ENCODE data around the gene COL5A3.

COL5A3 gene

DNA sequence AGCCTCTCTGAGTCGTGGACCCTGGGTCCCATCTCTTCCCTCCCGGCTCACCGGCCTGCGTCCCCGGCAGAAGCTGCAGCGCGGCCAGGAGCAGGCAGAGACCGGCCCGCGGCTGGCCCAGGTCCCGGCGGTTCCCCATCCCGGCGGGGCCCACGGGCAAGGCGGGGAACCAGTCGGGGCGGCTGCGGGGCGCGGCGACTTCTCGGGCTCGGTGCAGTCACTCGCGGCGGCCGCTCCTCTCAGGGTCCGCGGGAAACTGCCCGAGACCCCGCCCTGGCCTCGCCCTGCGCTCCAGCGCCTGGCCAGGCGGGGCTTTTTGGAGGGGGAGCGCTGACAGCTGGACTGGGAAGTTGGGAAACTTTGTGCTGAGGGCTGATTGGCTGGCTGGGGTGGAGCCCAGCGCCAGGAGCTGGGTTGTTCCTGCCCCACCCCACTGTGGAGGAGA, at the start of gene COL5A3:
Gene COL5A3 (minus strand): TSS at position 258 of the 445 bp plus-strand sequence. CDS start 119 bp downstream, at position 139.
- FAIRE-seq (no peak), DNase-seq (ENCODE audit: insufficient read length, low spot score) (no peak)
- TF ChIP-seq, protein P1, sequence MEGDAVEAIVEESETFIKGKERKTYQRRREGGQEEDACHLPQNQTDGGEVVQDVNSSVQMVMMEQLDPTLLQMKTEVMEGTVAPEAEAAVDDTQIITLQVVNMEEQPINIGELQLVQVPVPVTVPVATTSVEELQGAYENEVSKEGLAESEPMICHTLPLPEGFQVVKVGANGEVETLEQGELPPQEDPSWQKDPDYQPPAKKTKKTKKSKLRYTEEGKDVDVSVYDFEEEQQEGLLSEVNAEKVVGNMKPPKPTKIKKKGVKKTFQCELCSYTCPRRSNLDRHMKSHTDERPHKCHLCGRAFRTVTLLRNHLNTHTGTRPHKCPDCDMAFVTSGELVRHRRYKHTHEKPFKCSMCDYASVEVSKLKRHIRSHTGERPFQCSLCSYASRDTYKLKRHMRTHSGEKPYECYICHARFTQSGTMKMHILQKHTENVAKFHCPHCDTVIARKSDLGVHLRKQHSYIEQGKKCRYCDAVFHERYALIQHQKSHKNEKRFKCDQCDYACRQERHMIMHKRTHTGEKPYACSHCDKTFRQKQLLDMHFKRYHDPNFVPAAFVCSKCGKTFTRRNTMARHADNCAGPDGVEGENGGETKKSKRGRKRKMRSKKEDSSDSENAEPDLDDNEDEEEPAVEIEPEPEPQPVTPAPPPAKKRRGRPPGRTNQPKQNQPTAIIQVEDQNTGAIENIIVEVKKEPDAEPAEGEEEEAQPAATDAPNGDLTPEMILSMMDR (IDR thresholded peaks at IDR 0.05; ENCODE audit: insufficient read depth, missing control alignments): no peak

DNA sequence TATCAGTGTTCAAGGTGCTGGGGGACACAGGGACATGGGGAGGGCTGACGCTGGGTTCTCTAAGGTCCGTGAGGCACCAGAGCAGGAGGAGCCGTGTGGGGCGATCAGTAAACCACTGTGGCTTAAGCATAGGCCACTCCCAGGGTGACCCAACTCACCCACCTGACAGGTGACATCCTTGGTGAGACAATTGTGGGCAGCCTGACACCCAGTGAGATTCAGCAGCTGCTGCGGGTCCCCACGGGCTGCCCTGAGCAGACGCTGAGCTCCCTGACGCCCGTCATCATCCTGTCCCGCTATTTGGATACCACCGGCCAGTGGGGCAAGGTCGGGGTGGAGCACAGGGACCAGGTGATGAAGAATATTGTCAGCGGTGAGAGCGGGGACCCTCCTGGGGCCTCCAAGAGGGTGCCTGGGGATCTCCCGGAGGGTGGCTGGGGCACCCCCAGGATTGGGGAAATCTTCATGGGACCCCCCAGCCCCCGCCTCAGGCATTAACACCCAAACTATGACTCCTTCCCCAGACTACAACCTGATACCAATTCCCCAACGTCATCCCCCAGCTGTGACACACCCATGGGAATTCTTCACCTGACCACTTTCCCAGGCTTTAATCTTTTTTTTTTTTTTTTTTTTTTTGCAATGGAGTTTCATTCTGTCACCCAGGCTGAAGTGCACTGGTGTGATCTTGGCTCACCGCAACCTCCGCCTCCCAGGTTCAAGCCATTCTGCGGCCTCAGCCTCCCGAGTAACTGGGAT, 42.5 kb upstream of the COL5A3 start:
- FAIRE-seq (no peak), DNase-seq (ENCODE audit: insufficient read length, low spot score) (no peak)
- TF ChIP-seq, protein P1 (IDR thresholded peaks at IDR 0.05; ENCODE audit: insufficient read depth, missing control alignments): no peak

DNA sequence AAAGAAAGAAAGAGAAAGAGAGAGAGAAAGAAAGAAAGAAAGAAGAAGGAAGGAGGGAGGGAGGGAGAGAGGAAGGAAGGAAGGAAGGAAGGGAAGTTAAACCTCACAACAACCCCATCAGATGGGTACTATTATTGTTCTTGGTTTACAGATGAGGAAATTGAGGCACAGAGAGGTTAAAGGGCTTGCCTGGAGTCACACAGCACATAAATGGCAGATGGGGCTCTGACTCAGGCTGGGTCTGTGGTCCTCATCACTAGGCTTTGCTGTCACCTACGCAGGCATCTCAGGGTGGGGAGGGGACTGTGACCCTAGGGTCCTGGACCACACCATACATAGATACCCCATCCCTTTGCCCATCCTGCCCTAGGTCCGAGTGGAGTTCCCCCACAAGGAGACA, 39.3 kb upstream of the COL5A3 start:
- FAIRE-seq: no peak
- DNase-seq (ENCODE audit: insufficient read length, low spot score): no peak

DNA sequence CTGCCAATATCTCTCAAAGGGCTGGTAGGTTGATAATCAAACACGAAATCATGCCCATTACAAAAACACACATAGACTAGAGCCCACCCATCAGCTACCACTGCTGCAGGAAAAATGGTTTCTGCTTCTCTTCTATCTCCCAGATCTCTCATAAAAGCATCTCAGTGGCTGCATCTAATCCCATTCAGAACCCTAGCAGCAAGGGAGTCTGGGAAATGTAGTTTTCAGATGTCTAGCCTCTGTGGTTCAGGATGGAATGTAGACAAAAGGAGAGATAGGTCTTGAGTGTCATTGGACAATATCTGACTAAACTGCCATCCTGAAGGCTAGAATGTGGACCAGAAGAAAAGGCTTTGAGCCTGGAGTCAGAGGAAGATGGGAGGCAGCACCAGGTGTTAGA, 35.1 kb upstream of the COL5A3 start:
- TF ChIP-seq, protein P1 (IDR thresholded peaks at IDR 0.05; ENCODE audit: insufficient read depth, missing control alignments): no peak
- FAIRE-seq (no peak), DNase-seq (ENCODE audit: insufficient read length, low spot score) (no peak)

More for the DNA sequence above, 39.3 kb upstream of the COL5A3 start:
- TF ChIP-seq, protein P1 (IDR thresholded peaks at IDR 0.05; ENCODE audit: insufficient read depth, missing control alignments): no peak

DNA sequence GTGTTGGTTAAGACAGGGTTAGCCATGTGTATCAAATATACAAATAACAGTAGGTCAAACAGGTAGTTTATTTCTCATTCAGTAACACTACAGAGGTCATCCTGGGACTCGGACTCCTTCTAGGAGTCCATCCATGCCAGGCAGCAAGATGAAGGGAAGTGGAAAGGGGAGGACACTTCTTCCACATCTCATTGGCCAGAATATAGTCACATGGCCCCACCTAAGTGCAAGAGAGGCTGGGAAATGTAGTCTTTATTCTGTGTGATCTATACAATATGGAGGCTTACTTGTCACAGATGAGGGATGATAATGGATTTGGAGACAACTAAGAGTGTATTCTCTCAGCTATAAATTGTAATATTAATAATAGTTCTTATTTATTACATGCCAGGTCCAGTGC, 34.1 kb upstream of the COL5A3 start:
- TF ChIP-seq, protein P1 (IDR thresholded peaks at IDR 0.05; ENCODE audit: insufficient read depth, missing control alignments): no peak
- no peak for FAIRE-seq
- no peak for DNase-seq (ENCODE audit: insufficient read length, low spot score)

DNA sequence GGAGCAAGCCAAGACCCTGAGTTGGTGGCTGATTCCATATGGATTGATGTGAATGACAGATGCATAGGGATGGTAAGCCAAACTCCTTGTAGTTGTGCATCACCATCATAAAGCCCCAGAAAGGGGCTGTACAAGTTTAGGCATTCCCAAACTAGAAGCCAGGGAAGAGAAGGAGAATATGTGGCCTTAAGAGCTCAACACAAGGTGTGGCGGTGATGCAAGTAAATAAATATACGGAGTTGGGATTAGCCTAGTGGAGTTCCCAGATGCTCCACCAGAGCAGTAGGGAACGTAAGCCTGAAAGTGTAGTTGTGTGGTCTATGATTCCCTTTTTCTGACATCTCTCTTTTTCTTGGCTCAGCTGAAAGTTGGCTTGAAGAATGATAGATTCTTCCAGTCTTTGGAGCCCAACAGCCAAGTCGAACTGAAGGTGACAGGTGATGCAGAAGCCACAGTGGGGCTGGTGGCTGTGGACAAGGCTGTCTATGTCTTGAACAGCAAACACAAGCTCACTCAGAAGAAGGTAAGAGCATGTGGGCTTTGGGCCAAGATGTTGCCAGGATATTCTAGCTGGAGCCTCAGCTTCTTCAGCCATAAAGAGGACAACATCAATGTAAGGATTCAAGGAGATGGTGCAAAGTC, 33.1 kb upstream of the COL5A3 start:
- FAIRE-seq: no peak
- no peak for DNase-seq (ENCODE audit: insufficient read length, low spot score)
- TF ChIP-seq, protein P1 (IDR thresholded peaks at IDR 0.05; ENCODE audit: insufficient read depth, missing control alignments): no peak

DNA sequence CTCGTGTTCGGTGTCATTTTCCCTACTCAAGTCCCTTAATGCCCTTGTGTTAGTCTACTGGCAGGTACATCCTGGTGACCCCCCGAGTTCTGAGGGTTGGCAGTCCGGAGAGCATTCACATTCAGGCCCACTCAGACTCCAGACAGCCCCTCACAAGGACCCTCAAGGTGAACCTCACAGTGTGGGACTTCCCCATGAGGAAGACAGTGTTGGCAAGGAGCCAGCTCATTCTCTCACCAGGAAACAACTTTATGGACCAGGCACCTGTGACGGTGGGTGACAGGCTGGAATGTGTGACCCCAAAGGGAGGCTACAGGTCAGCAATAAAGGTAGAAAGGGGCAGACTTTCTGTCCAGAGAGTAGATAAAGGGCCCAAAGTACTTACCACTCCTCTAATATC, 27.5 kb upstream of the COL5A3 start:
- TF ChIP-seq, protein P1 (IDR thresholded peaks at IDR 0.05; ENCODE audit: insufficient read depth, missing control alignments): no peak
- FAIRE-seq (no peak), DNase-seq (ENCODE audit: insufficient read length, low spot score) (no peak)

All from D721Med (cell line).